HL-60 (cell line): Measurements from ENCODE around the gene PREPL.

Source experiments
- GABPA ChIP-seq: IDR thresholded peaks from 2 replicates; pipeline ENCODE4 v1.6.1; 2012; ENCODE audit warnings: low read depth
- POLR2AphosphoS5 ChIP-seq: IDR thresholded peaks from 2 replicates; pipeline ENCODE4 v1.6.1; 2012; ENCODE audit warnings: low read depth
- SPI1 ChIP-seq: IDR thresholded peaks from 2 replicates; pipeline ENCODE4 v1.6.1; 2012; ENCODE audit warnings: low read depth, mild to moderate bottlenecking, borderline replicate concordance
- TF ChIP-seq, protein P1 (sequence below): IDR thresholded peaks from one replicate; pipeline ENCODE4 v1.5.1; 2011; ENCODE audit warnings: low read length, control low read depth, inconsistent platforms; ENCODE audit not compliant: insufficient read depth
- TF ChIP-seq, protein P2 (sequence below): IDR thresholded peaks from 2 replicates; pipeline ENCODE4 v1.6.1; 2012; ENCODE audit warnings: low read depth; ENCODE audit not compliant: insufficient replicate concordance

DNA sequence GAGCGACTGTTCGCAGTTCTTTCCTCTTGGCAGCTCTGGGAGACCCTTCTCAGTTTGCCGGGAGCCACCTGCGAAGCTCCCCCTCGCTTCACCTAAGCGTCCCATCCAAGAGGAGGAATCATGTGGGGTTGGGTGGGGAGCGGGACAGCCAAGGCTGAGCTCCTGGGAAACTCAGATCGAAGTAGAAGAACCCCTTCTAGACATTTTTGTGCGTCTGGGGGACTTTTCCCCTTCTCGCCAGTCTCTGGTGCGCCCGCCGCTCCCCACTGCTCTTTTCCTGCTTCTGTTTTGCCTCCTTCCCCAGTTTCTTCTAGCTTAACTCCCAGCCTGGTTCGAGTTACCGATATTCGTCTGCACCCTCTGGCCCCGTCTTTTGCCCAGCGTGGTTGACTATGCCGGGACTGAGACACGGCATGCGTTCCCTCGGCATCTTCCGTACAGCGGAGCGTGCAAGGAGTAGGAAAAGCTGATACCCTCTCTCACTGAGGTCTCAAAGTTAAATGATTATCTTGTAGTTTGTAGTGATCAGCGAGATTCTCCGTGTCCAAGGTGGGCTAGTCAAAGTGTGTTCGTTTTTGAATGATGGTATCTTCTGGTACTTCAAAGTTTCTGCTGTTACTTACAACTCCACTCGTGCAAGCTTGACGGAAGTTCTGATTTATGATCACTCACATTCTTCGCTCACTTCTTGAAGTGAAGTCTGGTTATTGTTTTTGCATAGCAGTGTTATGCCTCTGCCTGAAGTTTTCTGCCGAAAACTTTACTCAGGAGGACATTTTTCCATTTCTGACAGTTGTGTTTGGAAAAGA lies 1.1 kb upstream of the PREPL start:
- TF ChIP-seq, protein P1, sequence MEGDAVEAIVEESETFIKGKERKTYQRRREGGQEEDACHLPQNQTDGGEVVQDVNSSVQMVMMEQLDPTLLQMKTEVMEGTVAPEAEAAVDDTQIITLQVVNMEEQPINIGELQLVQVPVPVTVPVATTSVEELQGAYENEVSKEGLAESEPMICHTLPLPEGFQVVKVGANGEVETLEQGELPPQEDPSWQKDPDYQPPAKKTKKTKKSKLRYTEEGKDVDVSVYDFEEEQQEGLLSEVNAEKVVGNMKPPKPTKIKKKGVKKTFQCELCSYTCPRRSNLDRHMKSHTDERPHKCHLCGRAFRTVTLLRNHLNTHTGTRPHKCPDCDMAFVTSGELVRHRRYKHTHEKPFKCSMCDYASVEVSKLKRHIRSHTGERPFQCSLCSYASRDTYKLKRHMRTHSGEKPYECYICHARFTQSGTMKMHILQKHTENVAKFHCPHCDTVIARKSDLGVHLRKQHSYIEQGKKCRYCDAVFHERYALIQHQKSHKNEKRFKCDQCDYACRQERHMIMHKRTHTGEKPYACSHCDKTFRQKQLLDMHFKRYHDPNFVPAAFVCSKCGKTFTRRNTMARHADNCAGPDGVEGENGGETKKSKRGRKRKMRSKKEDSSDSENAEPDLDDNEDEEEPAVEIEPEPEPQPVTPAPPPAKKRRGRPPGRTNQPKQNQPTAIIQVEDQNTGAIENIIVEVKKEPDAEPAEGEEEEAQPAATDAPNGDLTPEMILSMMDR: no peak
- TF ChIP-seq POLR2AphosphoS5 (no peak), GABPA (no peak), SPI1 (no peak)
- TF ChIP-seq, protein P2, sequence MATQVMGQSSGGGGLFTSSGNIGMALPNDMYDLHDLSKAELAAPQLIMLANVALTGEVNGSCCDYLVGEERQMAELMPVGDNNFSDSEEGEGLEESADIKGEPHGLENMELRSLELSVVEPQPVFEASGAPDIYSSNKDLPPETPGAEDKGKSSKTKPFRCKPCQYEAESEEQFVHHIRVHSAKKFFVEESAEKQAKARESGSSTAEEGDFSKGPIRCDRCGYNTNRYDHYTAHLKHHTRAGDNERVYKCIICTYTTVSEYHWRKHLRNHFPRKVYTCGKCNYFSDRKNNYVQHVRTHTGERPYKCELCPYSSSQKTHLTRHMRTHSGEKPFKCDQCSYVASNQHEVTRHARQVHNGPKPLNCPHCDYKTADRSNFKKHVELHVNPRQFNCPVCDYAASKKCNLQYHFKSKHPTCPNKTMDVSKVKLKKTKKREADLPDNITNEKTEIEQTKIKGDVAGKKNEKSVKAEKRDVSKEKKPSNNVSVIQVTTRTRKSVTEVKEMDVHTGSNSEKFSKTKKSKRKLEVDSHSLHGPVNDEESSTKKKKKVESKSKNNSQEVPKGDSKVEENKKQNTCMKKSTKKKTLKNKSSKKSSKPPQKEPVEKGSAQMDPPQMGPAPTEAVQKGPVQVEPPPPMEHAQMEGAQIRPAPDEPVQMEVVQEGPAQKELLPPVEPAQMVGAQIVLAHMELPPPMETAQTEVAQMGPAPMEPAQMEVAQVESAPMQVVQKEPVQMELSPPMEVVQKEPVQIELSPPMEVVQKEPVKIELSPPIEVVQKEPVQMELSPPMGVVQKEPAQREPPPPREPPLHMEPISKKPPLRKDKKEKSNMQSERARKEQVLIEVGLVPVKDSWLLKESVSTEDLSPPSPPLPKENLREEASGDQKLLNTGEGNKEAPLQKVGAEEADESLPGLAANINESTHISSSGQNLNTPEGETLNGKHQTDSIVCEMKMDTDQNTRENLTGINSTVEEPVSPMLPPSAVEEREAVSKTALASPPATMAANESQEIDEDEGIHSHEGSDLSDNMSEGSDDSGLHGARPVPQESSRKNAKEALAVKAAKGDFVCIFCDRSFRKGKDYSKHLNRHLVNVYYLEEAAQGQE: no peak
